Skeletal muscle satellite cell (primary cell): ENCODE measurements around the gene LRRC42.

Source experiments
- H3K27me3 ChIP-seq: 2 replicates; pipeline ENCODE4 v1.7.0; 2013; ENCODE audit warnings: low read length; ENCODE audit not compliant: control insufficient read depth, insufficient read depth
- H3K36me3 ChIP-seq: 2 replicates; pipeline ENCODE4 v1.7.0; 2013; ENCODE audit warnings: mild to moderate bottlenecking, control low read depth, low read length; ENCODE audit not compliant: insufficient read depth
- H3K4me1 ChIP-seq: 2 replicates; pipeline ENCODE4 v1.7.0; 2013; ENCODE audit warnings: low read length; ENCODE audit not compliant: control insufficient read depth, insufficient read depth
- H3K4me2 ChIP-seq: 2 replicates; pipeline ENCODE4 v1.7.0; 2013; ENCODE audit warnings: mild to moderate bottlenecking, low read length
- H3K4me3 ChIP-seq: 2 replicates; pipeline ENCODE4 v1.7.0; 2013; ENCODE audit warnings: low read length
- H3K9ac ChIP-seq: 2 replicates; pipeline ENCODE4 v1.7.0; 2013; ENCODE audit warnings: mild to moderate bottlenecking, low read depth, low read length, moderate library complexity
- H3K9me3 ChIP-seq: replicated peaks from 2 replicates; pipeline ENCODE4 v1.7.0; 2013; ENCODE audit warnings: mild to moderate bottlenecking, control low read depth, low read length

Gene LRRC42

GRCh38 chr1:53943490-53944043 is 2.6 kb upstream of the LRRC42 start:
- peaks cover 25% of the 10 kb centered on the region for H3K4me1 ChIP-seq
- H3K9me3 ChIP-seq, result no peaks in the 10 kb centered on the region
- no peaks in the 10 kb centered on the region for H3K27me3 ChIP-seq
- H3K36me3 ChIP-seq, result no peaks in the 10 kb centered on the region
- no peak overlapping the region for H3K4me3 ChIP-seq
- H3K9ac ChIP-seq, result no peak overlapping the region
- H3K4me2 ChIP-seq, result no peak overlapping the region

GRCh38 chr1:53944469-53945182 is 1.5 kb upstream of the LRRC42 start:
- Histone ChIP-seq H3K4me1 (peaks cover 24% of the 10 kb centered on the region), H3K4me3 (peak overlapping the region; percentile 88), H3K27me3 (no peaks in the 10 kb centered on the region), H3K9ac (peak overlapping the region; percentile 86), H3K9me3 (no peaks in the 10 kb centered on the region), H3K36me3 (peaks cover 5% of the 10 kb centered on the region), H3K4me2 (peak overlapping the region; percentile 83)

GRCh38 chr1:53945183-53945432 is 1.0 kb upstream of the LRRC42 start:
- Histone ChIP-seq H3K27me3 (no peaks in the 10 kb centered on the region), H3K36me3 (peaks cover 6% of the 10 kb centered on the region), H3K4me1 (peaks cover 23% of the 10 kb centered on the region), H3K9ac (peak overlapping the region; percentile 86), H3K4me2 (peak overlapping the region; percentile 83), H3K9me3 (no peaks in the 10 kb centered on the region), H3K4me3 (peak overlapping the region; percentile 88)

GRCh38 chr1:53945433-53946251 is 508 bp upstream of the LRRC42 start, which contains the start of gene IFT25:
TSS of gene IFT25 (minus strand) at chr1:53945699. CDS start at chr1:53940082, 5,617 bp downstream.
- H3K9ac ChIP-seq, result peak within 1 kb of the TSS; percentile 86
- peak within 1 kb of the TSS; percentile 88 for H3K4me3 ChIP-seq
- no peaks in the 10 kb centered on the region for H3K9me3 ChIP-seq
- H3K36me3 ChIP-seq, result peaks cover 6% of the 10 kb centered on the region
- no peaks in the 10 kb centered on the region for H3K27me3 ChIP-seq
- peak within 1 kb of the TSS; percentile 87 for H3K4me2 ChIP-seq
- peaks cover 21% of the 10 kb centered on the region for H3K4me1 ChIP-seq

- peak overlapping the region; percentile 87 for H3K4me2 ChIP-seq
- H3K4me3 ChIP-seq, result peak overlapping the region; percentile 79
- H3K9me3 ChIP-seq, result no peaks in the 10 kb centered on the region
- H3K4me1 ChIP-seq, result peaks cover 21% of the 10 kb centered on the region
- H3K9ac ChIP-seq, result peak overlapping the region; percentile 84
- no peaks in the 10 kb centered on the region for H3K27me3 ChIP-seq
- H3K36me3 ChIP-seq, result peaks cover 14% of the 10 kb centered on the region
These were observed 1.2 kb downstream of the LRRC42 start for GRCh38 chr1:53947172-53947907.

GRCh38 chr1:53948291-53948690 is 2.1 kb downstream of the LRRC42 start:
- H3K4me3 ChIP-seq, result no peak overlapping the region
- no peak overlapping the region for H3K9ac ChIP-seq
- H3K27me3 ChIP-seq, result no peaks in the 10 kb centered on the region
- H3K36me3 ChIP-seq, result peaks cover 14% of the 10 kb centered on the region
- no peaks in the 10 kb centered on the region for H3K9me3 ChIP-seq
- peaks cover 21% of the 10 kb centered on the region for H3K4me1 ChIP-seq
- H3K4me2 ChIP-seq, result peak overlapping the region; percentile 87

- H3K4me3 ChIP-seq, result no peak overlapping the region
- peak overlapping the region; percentile 87 for H3K4me2 ChIP-seq
- H3K36me3 ChIP-seq, result peaks cover 21% of the 10 kb centered on the region
- no peaks in the 10 kb centered on the region for H3K27me3 ChIP-seq
- H3K4me1 ChIP-seq, result peaks cover 21% of the 10 kb centered on the region
- no peaks in the 10 kb centered on the region for H3K9me3 ChIP-seq
- no peak overlapping the region for H3K9ac ChIP-seq
These were observed 3.2 kb downstream of the LRRC42 start for GRCh38 chr1:53949023-53949990.

GRCh38 chr1:53951697-53952096 is 5.5 kb downstream of the LRRC42 start:
- Histone ChIP-seq H3K9ac (no peak overlapping the region), H3K36me3 (peaks cover 25% of the 10 kb centered on the region), H3K4me3 (no peak overlapping the region)

GRCh38 chr1:53954128-53954527 is 8.0 kb downstream of the LRRC42 start:
- Histone ChIP-seq H3K4me1 (peaks cover 14% of the 10 kb centered on the region), H3K9me3 (no peaks in the 10 kb centered on the region), H3K4me3 (no peak overlapping the region), H3K4me2 (no peak overlapping the region), H3K36me3 (peaks cover 31% of the 10 kb centered on the region), H3K27me3 (no peaks in the 10 kb centered on the region), H3K9ac (no peak overlapping the region)

More at GRCh38 chr1:53951697-53952096, 5.5 kb downstream of the LRRC42 start:
- Histone ChIP-seq H3K27me3 (no peaks in the 10 kb centered on the region), H3K4me2 (no peak overlapping the region), H3K4me1 (peaks cover 20% of the 10 kb centered on the region), H3K9me3 (no peaks in the 10 kb centered on the region)

- H3K36me3 ChIP-seq, result peaks cover 45% of the 10 kb centered on the region
- H3K4me1 ChIP-seq, result peaks cover 14% of the 10 kb centered on the region
- H3K9ac ChIP-seq, result peak overlapping the region; percentile 63
- H3K4me3 ChIP-seq, result no peak overlapping the region
- H3K9me3 ChIP-seq, result no peaks in the 10 kb centered on the region
- peak overlapping the region; percentile 73 for H3K4me2 ChIP-seq
- H3K27me3 ChIP-seq, result no peaks in the 10 kb centered on the region
These were observed 10.4 kb downstream of the LRRC42 start for GRCh38 chr1:53956308-53957168.
